Activated T-cell treated with anti-CD3 and anti-CD28 coated beads, Interleukin-2, amount 50 U/mL, for 4 hours (primary cell): ENCODE data around the gene OR10J1. TPM values are rescaled to one million over a fixed set of nuclear protein-coding genes. Genes with fewer than 3 reads are reported as not detected.
"Not testable (repeated sequence)": the region's sequence is repeated elsewhere in the genome, so short reads cannot be mapped to it uniquely, and the experiment has no call there.

Experiments
- ATAC-seq, 2 donors: fragments of 200-7000 bp; cut with Tn5 transposase; one replicate each; pipeline ENCODE4 v1.10.0; 2021
- DNase-seq: peaks from one replicate; pipeline ENCODE4 v3.0.0-alpha.2; 2020
- H3K27me3 Mint-ChIP-seq: one replicate; pipeline ENCODE4 v1.8.0; 2021; ENCODE audit warnings: low read depth, mixed read lengths
- H3K36me3 Mint-ChIP-seq: one replicate; pipeline ENCODE4 v1.8.0; 2022; ENCODE audit warnings: mixed read lengths; ENCODE audit not compliant: insufficient read depth
- H3K4me1 Mint-ChIP-seq: one replicate; pipeline ENCODE4 v1.8.0; 2021; ENCODE audit warnings: low read depth, mixed read lengths
- H3K4me3 Mint-ChIP-seq: one replicate; pipeline ENCODE4 v1.8.0; 2021; ENCODE audit warnings: mild to moderate bottlenecking, moderate library complexity, mixed read lengths
- H3K9me3 Mint-ChIP-seq: one replicate; pipeline ENCODE4 v1.8.0; 2021; ENCODE audit warnings: mixed read lengths
- total RNA-seq, 3 donors: library from RNA; stranded (reverse); gene quantifications; one replicate each; pipeline ENCODE4 v1.2.1, GENCODE V29; 2021

Gene OR10J1
- total RNA-seq, 3 donors from 2014 or later: not detected

GRCh38 chr1:159449605-159450004, 10.1 kb downstream of the OR10J1 start:
- H3K9me3 Mint-ChIP-seq: peaks cover 16% of the 10 kb centered on the region
- not testable (repeated sequence) for H3K27me3 Mint-ChIP-seq, DNase-seq, ATAC-seq, H3K4me3 Mint-ChIP-seq, H3K4me1 Mint-ChIP-seq, H3K36me3 Mint-ChIP-seq

- Mint-ChIP-seq H3K27me3 (no peaks in the 10 kb centered on the region), H3K4me1 (no peaks in the 10 kb centered on the region), H3K4me3 (no peak overlapping the region), H3K9me3 (peaks cover 13% of the 10 kb centered on the region), H3K36me3 (no peaks in the 10 kb centered on the region)
- DNase-seq: no peak
- no peak for ATAC-seq
Measured at GRCh38 chr1:159459551-159459950, 20.0 kb downstream of the OR10J1 start.

- no peak for ATAC-seq
- peaks cover 5% of the 10 kb centered on the region for H3K27me3 Mint-ChIP-seq
- no peak for DNase-seq
Measured at GRCh38 chr1:159465191-159465603, 25.7 kb downstream of the OR10J1 start.

GRCh38 chr1:159468321-159468720, 28.8 kb downstream of the OR10J1 start:
- H3K4me3 Mint-ChIP-seq: no peak overlapping the region
- H3K27me3 Mint-ChIP-seq: peaks cover 13% of the 10 kb centered on the region
- ATAC-seq: no peak
- no peak for DNase-seq
- no peaks in the 10 kb centered on the region for H3K36me3 Mint-ChIP-seq
- no peaks in the 10 kb centered on the region for H3K4me1 Mint-ChIP-seq
- H3K9me3 Mint-ChIP-seq: no peaks in the 10 kb centered on the region

More at GRCh38 chr1:159465191-159465603, 25.7 kb downstream of the OR10J1 start:
- Mint-ChIP-seq H3K36me3 (no peaks in the 10 kb centered on the region), H3K4me3 (no peak overlapping the region), H3K9me3 (peaks cover 13% of the 10 kb centered on the region), H3K4me1 (no peaks in the 10 kb centered on the region)

GRCh38 chr1:159469921-159470533, 30.5 kb downstream of the OR10J1 start:
- H3K36me3 Mint-ChIP-seq: no peaks in the 10 kb centered on the region
- peaks cover 15% of the 10 kb centered on the region for H3K27me3 Mint-ChIP-seq
- H3K4me1 Mint-ChIP-seq: no peaks in the 10 kb centered on the region
- ATAC-seq: no peak
- no peaks in the 10 kb centered on the region for H3K9me3 Mint-ChIP-seq
- H3K4me3 Mint-ChIP-seq: no peak overlapping the region
- DNase-seq: no peak

- H3K36me3 Mint-ChIP-seq: no peaks in the 10 kb centered on the region
- no peak for ATAC-seq
- H3K4me1 Mint-ChIP-seq: no peaks in the 10 kb centered on the region
- peaks cover 10% of the 10 kb centered on the region for H3K27me3 Mint-ChIP-seq
- no peak for DNase-seq
- H3K9me3 Mint-ChIP-seq: no peaks in the 10 kb centered on the region
- H3K4me3 Mint-ChIP-seq: no peak overlapping the region
Measured at GRCh38 chr1:159473335-159473734, 33.8 kb downstream of the OR10J1 start.

GRCh38 chr1:159474926-159475325, 35.4 kb downstream of the OR10J1 start:
- peaks cover 10% of the 10 kb centered on the region for H3K27me3 Mint-ChIP-seq
- H3K4me3 Mint-ChIP-seq: no peak overlapping the region
- no peaks in the 10 kb centered on the region for H3K9me3 Mint-ChIP-seq

GRCh38 chr1:159483501-159483900, 44.0 kb downstream of the OR10J1 start:
- Mint-ChIP-seq H3K9me3 (no peaks in the 10 kb centered on the region), H3K4me1 (no peaks in the 10 kb centered on the region), H3K27me3 (peaks cover 5% of the 10 kb centered on the region), H3K36me3 (no peaks in the 10 kb centered on the region), H3K4me3 (no peak overlapping the region)
- DNase-seq (no peak), ATAC-seq (no peak)

More at GRCh38 chr1:159474926-159475325, 35.4 kb downstream of the OR10J1 start:
- H3K36me3 Mint-ChIP-seq: no peaks in the 10 kb centered on the region
- ATAC-seq (no peak), DNase-seq (no peak)
- no peaks in the 10 kb centered on the region for H3K4me1 Mint-ChIP-seq

Other genes starting within 250 kb of the OR10J1 start
- under 1 TPM in 1 of 3 donors, not detected in 2; 0.46 TPM for gene ACKR1, start 234.8 kb upstream of the OR10J1 start, total RNA-seq
- gene FCER1A, start 137.4 kb upstream of the OR10J1 start, total RNA-seq: not detected
- not detected for gene OR10J4, start 7.5 kb upstream of the OR10J1 start, total RNA-seq
- gene OR10J5, start 96.3 kb downstream of the OR10J1 start, total RNA-seq: not detected
- under 1 TPM in 2 of 3 donors, not detected in 1; 0.25 to 0.43 TPM for gene APCS, start 148.1 kb downstream of the OR10J1 start, total RNA-seq